Left ventricle myocardium superior (tissue), 1 donor: ENCODE measurements around the gene RPTOR. TPM values are rescaled to one million over a fixed set of nuclear protein-coding genes. Genes with fewer than 3 reads are reported as not detected.

Source experiments
- ATAC-seq: fragments of 200-7000 bp; cut with Tn5 transposase; one replicate; pipeline ENCODE4 v1.9.1; 2020; ENCODE audit warnings: mild to moderate bottlenecking, moderate library complexity
- DNase-seq: peaks from one replicate; pipeline ENCODE4 v3.0.0-alpha.2; 2020
- intact Hi-C: fragments of 100-400 bp; cut with micrococcal nuclease; formaldehyde crosslinking; loops from one replicate; pipeline ENCODE4 v1.11.0; 2022
- total RNA-seq: library from RNA; stranded (reverse); fragmentation: NEBNext Ultra II Directional; extraction: Animal tissue kit (Norgen Biotek cat#: 25700); gene quantifications from one replicate; pipeline ENCODE4 v1.2.1, GENCODE V29; 2021
- donor health status: DM: no; HTN: yes; CAD: no; lungs with severe emphysema.

RPTOR gene
- total RNA-seq, 1 donor from 2014 or later: 20.9 TPM

DNA sequence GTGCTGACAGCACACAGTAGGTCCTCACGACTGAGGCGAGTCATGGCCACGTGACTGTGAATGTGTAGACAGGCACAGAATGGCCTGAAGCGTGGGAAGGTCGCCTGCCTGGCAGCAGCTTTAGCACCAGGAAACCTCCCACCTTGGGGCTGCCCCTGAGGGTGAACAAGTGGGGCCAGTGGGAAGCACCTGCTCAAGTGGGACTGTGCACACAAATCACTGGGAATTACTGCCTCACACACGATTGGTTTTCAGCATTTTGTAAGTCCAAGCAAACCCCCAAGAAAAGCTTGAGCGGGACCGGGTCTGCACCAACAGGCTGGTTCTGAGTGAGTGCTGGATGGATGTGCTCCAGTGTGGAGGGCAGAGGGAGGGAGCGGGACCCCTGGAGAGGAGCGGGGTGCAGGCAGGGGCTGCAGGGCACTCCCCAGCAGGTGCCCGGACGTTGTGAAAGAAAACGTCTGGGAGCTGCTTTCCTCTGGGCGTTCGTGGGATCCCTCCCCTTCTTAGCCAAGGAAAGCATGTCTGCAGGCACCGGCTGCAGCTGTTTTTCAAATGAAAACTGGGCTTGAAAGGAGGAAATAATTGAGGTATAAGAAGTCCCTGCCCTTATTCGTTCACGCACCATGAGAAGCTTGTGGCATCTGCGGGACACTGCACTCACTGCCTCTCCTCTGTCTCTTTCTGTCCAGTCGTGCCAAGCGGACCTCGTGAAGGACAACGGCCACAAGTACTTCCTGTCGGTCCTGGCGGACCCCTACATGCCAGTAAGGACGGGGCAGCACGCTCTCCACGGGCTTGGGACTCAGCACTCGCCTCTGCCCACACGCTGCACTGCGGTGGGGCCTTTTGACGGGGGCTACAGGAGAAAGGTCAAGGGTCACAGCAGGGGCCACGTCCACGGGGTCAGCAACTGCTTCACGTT lies 335.3 kb downstream of the RPTOR start:
- ATAC-seq: no peak
- peak; percentile 19 for DNase-seq
- intact Hi-C loops: no loop called here

DNA sequence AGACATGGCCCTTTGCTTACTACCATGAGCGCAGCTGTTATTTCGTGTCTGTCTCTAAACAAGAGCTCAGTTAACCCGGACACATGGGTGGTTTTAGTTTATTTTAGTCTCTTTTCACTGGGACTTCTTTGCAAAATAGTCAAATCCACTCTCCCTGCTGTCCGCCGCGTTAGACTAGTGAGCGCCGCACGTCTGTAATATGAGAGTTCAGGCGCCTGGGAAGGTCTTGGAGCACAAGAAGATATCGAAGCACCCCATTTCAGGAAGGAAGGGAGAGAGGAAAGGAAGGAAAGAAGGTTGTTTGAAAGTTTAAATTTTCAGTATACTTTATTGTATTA lies 336.0 kb downstream of the RPTOR start:
- DNase-seq: no peak

DNA sequence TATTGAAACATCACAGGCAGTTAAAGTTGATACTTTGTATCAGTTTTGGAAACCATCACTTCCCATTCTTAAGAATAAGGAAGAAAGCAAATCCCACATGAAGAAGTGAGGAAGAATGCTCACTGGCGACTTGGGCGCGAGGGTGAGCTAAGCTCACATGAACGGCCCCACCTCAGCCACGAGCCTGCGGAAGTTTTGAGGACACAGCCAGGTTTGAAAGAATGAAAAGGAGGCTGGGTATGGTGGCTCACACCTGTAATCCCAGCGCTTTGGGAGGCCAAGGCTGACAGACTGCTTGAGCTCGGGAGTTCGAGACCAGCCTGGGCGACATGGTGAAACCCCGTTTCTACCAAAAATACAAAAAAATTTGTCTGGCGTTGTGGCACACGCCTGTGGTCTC lies 336.7 kb downstream of the RPTOR start:
- peak; percentile 16 for DNase-seq
- ATAC-seq: no peak
- intact Hi-C loops: no loop called here

More for the DNA sequence above, 336.0 kb downstream of the RPTOR start:
- ATAC-seq: no peak
- intact Hi-C loops: no loop called here

DNA sequence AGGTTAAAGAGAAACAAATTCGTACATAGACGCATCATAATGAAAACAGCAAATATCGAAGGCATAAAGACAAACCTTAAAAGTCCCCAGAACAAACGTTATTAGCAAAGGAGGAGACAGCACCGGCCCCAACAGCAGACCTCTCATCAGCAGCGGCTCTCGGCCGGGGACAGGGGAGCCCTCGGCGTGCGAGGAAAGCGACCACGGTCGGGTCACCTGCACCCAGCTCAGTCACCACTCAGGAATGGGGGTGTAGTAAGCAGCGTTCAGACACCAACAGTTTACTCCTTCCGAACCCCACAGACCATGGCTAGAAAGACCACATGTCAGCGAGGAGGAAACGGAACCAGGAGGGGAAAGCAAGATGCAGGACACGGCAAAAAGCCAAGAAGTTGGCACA lies 337.7 kb downstream of the RPTOR start:
- intact Hi-C loops: no loop called here
- DNase-seq (peak; percentile 23), ATAC-seq (no peak)

DNA sequence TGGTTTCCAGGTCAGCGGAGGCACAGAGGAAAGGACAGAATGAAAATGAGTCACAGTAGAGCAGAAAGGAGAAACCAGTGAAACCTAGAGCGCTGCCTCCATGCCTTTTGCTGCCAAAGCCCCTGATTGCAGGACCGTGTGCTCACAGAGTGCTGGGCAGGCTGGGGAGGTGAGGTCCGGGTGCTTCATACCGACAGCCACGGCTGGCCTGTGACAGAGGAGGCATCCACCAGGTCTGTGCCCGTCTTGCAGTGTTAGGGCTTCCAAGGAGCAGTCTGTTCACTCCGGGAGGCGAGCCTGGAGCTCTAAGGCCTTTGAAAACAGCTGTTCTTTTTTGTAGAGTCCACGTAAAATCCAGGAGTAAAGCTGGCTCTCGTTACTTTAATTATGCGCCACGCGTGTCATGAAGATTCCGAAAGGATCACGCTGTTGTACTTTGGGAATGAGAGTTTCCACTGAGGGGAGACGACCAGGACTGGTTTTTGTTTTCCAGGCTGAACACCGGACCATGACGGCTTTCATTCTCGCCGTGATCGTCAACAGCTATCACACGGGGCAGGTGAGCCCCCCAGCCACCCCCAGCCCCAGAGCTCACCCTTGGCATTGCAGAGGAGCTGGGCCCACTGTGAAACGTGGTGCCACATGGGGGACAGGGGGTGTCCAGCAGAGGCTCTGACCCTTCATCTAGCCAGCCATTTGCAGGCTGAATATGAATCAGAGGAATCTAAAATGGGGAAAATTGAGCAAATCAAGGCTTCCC lies 338.5 kb downstream of the RPTOR start:
- intact Hi-C loops: no loop called here
- peak; percentile 12 for DNase-seq
- no peak for ATAC-seq

DNA sequence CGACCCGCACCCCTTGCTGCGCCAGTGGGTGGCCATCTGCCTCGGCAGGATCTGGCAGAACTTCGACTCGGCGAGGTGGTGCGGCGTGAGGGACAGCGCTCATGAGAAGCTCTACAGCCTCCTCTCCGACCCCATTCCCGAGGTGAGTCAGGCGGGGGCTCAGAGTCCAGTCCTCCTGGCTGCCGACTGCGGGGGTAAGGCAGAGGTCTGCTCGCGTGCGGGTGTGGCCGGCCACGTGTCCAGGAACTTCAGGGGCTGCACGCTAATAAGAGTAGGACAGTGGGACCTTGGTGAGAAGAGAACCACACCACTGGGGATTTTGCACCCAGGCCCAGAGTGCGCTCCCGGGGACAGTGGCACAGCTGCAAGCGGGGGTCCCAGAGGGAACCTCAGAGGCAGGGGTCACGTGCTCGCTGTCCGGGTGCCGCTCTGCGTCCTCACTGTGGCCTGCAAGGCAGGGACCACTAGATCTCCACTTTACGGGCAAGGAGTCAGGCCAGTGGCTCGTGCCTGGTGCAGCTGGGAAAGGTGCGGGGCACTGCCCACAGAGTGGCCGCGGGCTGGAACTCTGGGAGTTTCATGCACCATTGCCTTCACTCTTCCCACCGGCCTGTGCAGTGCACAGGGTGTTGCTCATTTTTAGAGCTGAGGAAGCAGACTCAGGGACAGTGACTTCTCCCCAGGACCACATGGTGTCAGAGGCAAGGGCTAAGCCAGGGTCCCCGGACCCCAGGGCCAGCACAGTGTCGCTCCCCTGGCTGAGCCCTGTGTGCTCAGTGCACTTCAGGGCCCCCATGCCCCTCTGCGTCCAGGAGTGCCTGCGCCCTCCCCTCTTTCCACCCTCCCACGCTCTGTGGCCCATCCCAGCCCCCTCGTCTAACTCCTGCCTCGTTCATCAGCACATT lies 339.4 kb downstream of the RPTOR start:
- intact Hi-C loops: no loop called here
- ATAC-seq (no peak), DNase-seq (peak; percentile 18)

DNA sequence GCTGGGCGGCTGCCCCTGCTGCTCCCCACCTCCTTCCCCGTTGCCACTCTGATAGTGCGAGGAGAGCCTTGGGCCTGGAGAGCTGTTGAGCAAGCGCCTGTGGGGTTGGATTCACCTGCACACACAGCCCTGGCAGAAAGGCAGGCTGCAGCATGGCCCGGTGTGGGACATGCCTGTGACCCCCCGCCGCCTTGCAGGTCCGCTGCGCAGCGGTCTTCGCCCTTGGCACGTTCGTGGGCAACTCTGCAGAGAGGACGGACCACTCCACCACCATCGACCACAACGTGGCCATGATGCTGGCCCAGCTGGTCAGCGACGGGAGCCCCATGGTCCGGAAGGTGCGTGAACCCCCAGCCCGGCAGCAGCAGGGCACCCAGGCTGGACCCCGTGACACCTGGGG lies 340.2 kb downstream of the RPTOR start:
- ATAC-seq (no peak), DNase-seq (peak; percentile 24)
- intact Hi-C loops: no loop called here

DNA sequence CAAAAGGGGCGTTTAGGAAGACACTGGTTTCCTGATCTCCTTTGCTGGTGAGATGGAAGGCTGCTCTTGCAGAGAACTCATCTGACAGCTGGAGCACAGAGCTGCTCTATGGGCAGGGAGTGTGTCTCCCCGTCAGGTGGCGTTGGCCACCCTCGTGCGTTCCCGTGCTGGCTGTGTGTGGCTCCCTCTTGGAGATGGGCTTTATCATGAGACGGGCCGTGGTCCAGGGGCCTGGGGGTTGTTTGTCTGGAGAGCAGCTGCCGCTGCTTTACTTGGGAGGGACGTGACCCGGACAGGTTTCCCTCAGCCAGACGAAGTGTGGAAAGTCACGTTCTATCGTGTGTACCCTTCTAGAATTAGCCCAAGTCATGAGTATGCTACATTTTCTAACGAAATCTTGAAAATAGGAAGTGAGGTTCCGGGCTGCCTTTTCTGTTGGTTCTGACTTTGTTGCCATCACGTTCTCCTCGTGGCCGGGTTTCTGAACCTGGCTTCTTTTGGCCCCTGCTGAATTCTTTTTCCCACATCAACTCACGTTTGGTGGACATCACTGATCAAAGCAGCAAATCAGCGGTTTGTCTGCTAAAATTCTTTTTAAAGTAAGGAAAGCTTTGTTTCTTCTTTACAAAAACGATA lies 341.4 kb downstream of the RPTOR start:
- DNase-seq (peak; percentile 16), ATAC-seq (no peak)
- intact Hi-C loops: no loop called here

DNA sequence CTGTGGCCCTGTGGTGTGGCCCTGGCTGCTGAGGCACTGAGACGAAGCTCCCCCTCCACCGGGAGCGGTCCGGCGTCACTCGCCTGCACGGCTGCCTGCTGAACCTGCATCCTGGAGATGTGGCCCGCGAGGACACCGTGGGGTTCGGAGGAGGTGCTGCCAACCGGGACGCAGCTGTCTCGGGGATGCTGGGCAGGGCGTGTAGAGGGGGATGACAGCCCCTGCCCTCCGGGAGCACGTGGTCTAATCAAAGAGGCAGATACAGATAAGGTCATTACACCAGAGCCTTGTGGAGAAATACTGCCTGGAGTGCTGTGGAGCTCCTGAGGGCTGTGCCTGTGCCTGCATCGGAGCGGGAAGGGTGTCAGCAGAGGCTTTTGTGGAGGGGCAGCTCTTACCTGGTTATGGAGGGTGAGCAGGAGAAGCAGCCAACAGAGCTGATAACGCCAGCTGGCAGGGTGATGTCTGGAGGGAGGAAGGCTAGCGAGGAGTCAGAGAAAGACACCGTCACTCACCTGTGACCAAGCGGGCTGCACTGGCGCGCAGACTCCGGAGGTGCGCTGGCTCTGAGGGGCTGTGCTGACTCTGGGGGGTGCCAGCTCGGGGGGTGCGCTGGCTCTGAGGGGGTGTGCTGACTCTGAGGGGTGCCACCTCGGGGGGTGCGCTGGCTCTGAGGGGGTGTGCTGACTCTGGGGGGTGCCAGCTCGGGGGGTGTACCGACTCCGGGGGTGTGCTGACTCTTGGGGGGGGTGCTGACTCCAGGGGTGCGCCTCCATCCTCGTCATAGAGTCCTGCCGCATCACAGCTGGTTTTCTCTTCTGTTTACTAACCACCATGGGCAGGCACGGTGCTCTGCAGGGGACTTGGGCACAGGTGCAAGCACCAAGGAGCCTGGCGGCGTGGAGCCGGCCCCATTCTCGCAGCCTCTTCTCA lies 342.3 kb downstream of the RPTOR start:
- ATAC-seq: no peak
- peak; percentile 20 for DNase-seq
- intact Hi-C loops: no loop called here

DNA sequence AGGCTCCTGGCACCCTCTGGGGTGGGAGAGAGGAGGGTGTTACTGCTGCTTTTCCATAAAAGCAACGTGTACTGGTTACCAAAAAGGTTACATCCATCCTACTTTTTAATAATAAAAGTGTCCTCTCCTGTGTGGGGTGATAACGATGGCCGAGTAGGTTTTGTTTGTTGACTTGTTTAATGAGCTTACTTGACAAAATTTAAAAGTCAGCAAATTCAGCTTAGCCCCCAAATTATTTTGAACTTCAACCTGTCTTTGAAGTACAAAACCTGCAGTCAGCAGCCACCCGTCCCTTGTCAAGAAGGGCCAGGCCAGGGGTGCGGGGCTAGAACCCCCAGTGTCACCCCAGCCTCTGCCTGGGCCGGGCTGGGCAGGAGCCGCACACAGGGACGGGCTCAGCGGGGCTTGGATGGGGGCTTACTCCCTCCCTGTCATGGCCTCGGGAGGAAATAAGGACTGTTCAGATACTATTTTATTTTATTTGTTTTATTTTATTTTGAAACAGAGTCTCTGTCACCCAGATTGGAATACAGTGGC lies 343.1 kb downstream of the RPTOR start:
- ATAC-seq (no peak), DNase-seq (peak; percentile 5)
- intact Hi-C loops: no loop called here

DNA sequence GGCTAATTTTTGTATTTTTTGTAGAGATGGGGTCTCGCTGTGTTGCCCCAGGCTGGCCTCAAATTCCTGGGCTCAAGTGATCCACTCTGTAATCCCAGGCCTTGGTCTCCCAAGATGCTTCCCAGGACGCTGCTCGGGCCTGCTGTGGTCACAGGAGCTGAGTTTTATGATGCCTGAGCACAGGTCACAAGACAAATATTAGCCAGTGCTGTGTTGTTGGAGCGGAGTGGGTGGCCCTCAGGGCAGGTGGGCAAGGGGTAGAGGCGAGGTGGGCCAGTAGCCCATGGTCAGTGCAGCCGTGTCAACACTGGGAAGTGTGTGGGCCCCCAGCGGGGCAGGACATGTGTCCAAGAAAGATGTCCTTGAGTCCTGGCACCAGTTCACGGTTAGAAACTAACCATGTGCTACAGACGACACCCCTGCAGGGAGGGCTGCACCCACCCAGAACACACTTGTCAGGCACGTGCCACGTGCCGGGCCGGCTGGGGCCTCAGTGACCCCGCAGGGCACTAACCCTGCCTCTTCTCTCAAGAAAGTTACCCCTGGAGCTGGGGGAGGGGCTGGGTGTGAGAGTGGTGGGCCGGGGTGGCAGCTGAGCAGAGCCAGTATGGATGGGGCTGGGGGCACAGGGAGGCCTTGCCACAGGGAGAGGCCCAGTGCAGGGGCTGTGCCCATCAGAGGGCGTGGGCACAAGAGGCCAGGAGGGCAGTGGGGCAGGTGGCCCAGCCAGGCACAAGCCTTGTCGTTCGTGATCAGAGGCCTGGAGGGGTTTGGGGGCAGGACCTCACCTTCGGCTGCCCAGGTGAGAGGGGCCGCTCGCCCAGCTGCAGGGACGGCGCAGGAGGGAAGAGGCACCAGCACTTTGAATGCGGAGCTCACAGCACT lies 343.9 kb downstream of the RPTOR start:
- intact Hi-C loops: no loop called here
- ATAC-seq (no peak), DNase-seq (peak; percentile 26)

DNA sequence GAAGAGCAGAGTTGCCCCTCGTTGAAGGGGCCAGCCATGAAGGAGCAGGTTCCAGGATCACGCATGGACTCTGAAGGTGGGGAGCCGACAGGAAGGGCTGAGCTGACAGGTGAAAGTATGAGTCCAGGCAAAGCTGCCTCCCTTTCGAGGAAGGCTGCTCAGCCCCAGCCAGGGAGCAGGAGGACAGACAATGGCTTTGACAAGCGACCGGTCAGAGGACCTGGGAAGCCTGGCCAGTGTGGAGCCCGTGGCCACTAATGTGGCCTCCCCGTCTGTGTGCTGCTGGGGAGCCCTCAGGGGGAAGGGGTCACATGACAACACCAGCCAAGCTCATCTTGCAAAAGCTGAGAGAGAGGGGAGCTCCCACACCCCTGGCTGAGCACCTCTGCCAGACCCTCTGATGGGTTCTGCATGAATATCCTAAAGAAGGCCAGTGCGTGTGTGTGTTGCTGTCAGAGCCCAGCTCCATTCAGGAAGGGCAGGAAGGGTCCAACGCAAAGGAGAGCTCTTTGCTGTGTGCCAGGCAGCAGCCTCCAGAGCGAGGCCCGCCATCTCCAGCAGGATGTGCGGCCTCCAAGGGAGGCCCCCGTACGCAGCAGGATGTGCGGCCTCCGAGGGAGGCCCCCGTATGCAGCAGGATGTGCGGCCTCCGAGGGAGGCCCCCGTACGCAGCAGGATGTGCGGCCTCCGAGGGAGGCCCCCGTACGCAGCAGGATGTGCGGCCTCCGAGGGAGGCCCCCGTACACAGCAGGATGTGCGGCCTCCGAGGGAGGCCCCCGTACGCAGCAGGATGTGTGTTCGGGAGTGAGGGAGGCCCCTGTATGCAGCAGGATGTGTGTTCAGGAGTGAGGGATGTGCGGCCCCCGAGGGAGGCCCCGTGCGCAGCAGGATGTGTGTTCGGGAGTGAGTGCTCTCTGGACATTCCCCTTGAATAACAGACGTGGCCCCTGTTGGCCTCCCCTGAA lies 344.9 kb downstream of the RPTOR start:
- ATAC-seq: no peak
- intact Hi-C loops: no loop called here
- DNase-seq: peak; percentile 26

DNA sequence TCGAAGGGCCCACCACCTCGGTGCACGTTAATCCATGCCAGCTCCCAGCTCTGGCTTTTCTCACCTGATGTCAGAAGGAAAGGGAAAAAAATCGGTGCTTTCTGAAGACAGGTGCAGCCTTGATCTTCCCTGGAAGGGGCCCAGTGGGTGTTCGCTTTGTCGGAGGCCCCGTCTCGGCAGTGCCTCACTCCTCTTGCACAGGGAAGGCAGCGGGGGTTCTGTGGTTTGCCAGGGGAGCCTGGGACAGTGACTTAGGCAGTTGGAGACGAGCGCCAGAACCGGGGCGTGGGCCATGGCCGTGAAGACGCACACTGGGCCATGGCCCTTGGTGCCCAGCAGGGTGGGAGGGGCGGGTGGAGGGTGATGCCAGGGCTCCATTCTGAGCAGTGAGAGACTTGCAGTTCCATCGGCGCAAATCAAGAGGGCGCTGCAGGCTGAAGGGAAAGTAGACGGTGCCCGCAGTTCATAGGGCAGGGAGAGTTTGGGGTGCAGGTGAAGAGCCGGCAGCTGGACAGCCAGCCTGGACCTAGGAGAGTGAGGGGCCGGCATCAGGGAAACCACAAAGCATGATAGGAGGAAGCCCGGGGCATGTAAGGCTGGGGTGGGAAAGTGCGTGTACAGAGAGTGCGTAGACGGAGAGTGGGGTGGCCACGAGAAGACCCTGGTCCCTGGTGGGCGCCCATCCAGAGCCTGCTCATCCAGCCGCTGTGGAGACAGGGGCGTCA lies 345.7 kb downstream of the RPTOR start:
- DNase-seq (peak; percentile 28), ATAC-seq (no peak)
- intact Hi-C loops: no loop called here

DNA sequence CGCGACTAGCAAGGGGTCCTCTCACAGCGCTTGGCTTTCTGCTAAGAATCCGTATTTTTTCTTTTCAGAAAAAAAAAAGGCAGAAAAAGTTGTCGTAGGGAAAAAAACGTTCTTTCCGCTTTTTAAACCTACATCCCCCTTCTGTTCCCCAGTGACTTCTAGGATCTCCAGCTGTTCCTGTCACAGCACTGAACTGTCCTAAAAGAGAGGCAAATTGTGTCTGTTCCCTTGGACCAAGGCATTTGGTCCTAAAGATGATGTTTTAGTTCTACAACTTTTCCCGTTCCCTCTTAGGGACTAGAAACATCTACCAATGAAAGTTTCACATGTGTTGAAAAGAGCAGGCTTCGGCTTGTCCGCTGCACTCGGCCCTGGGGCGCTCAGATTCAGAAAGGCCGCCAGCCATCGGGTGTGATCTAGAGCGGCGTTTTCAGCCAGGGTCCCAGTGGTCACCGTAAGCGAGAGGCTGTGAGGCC lies 346.3 kb downstream of the RPTOR start:
- no peak for DNase-seq
- intact Hi-C loops: no loop called here
- ATAC-seq: peak; percentile 36
